ENCODE results near the gene CCDC32.
A peak's percentile ranks its signal among the peaks of the same experiment; 100 is the strongest.

Gene CCDC32

GRCh38 chr15:40511472-40512133 lies 53.2 kb downstream of the CCDC32 start:
- DNase-seq: no peak

GRCh38 chr15:40511093-40511471 lies 53.8 kb downstream of the CCDC32 start:
- DNase-seq: no peak

- no peak for DNase-seq
These were observed 54.6 kb downstream of the CCDC32 start for GRCh38 chr15:40510201-40510600.

- no peak for DNase-seq
These were observed 56.6 kb downstream of the CCDC32 start for GRCh38 chr15:40508216-40508615.

- DNase-seq: peak; percentile 49 to 55
These were observed 57.8 kb downstream of the CCDC32 start for GRCh38 chr15:40506964-40507571.

Measured in activated CD4-positive, alpha-beta T cell treated with anti-CD3 and anti-CD28 coated beads, Interleukin-2, amount 50 U/mL, for 4 hours (primary cell).